CD1c-positive myeloid dendritic cell (primary cell): ENCODE results near the gene GPR89A.
"Not testable (repeated sequence)": the region's sequence is repeated elsewhere in the genome, so short reads cannot be mapped to it uniquely, and the experiment has no call there.

Experiments used
- DNase-seq: peaks from one replicate; pipeline ENCODE4 v3.0.0-alpha.2; 2016; ENCODE audit errors: extremely low spot score

The GPR89A gene

GRCh38 chr1:145717833-145718232 is 110.0 kb downstream of the GPR89A start:
- no peak for DNase-seq

GRCh38 chr1:145718465-145718864 is 110.7 kb downstream of the GPR89A start:
- not testable (repeated sequence) for DNase-seq

- DNase-seq, result no peak
Measured at GRCh38 chr1:145719230-145720079, 111.7 kb downstream of the GPR89A start, which contains the start of gene CD160. TSS of gene CD160 (plus strand) at chr1:145719499. CDS start at chr1:145728328, 8,829 bp downstream.
